Measurements from ENCODE around the gene AKAP12. TPM values are rescaled to one million over a fixed set of nuclear protein-coding genes. Genes with fewer than 3 reads are reported as not detected.

Gene AKAP12
- total and polyA plus RNA-seq, 2 experiments from 2014 or later = 90.1 to 137 TPM

DNA sequence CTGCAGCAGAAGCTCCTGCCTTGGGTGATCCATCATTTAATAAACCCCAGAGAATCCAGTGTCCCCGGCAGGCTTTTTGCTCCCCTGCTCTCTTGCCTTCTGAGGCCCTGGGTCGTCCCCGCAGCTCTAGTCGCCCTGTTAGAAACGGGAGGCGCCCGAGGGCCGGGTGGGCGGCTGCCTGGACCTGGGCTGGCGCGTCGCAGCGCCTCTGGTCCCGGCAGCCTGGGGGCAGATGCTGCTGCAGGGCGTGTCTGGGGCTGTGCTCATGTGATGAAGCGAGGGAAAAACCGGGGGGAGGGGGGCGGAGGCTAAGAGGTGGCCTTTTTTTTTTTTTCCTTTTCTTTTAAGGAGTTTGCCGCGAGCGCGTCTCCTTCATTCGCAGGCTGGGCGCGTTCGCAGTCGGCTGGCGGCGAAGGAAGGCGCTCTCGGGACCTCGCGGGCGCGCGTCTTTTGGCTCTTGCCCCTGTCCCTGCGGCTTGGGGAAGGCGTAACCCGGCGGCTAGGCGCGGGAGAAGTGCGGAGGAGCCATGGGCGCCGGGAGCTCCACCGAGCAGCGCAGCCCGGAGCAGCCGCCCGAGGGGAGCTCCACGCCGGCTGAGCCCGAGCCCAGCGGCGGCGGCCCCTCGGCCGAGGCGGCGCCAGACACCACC, 394 bp downstream of the AKAP12 start:
- DNase-seq (ENCODE audit: low spot score) (peak; percentile 96), ATAC-seq (peak; percentile 89)
- peak overlapping the region; percentile 96 for H3K27ac ChIP-seq (ENCODE audit: low read depth)
- TF ChIP-seq EZH2 (IDR thresholded peaks at IDR 0.05; ENCODE audit: low read depth, unreplicated experiment) = no peak
- TF ChIP-seq EZH2phosphoT487 (IDR thresholded peaks at IDR 0.05; ENCODE audit: unreplicated experiment) = no peak
- TF ChIP-seq, protein P1, sequence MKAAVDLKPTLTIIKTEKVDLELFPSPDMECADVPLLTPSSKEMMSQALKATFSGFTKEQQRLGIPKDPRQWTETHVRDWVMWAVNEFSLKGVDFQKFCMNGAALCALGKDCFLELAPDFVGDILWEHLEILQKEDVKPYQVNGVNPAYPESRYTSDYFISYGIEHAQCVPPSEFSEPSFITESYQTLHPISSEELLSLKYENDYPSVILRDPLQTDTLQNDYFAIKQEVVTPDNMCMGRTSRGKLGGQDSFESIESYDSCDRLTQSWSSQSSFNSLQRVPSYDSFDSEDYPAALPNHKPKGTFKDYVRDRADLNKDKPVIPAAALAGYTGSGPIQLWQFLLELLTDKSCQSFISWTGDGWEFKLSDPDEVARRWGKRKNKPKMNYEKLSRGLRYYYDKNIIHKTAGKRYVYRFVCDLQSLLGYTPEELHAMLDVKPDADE (IDR thresholded peaks at IDR 0.05) = no peak
- TF ChIP-seq POLR2AphosphoS5 (IDR thresholded peaks at IDR 0.05; ENCODE audit: low read depth) = peak; percentile 66
- TF ChIP-seq NANOG (IDR thresholded peaks at IDR 0.05; ENCODE audit: borderline replicate concordance) = no peak
- peak; percentile 37; the same call in 1 of the 2 replicates for TF ChIP-seq CREB1 (CRISPR knock-in tag; IDR thresholded peaks at IDR 0.05; ENCODE audit: low read depth)
- peaks cover 15% of the 10 kb centered on the region for H4K20me1 ChIP-seq (replicated peaks; ENCODE audit: insufficient read depth)
- Mint-ChIP-seq H3K9me3 (no peaks in the 10 kb centered on the region; the same call in 1 of the 3 replicates), H3K27ac (peak overlapping the region; percentile 95), H3K27me3 (ENCODE audit: insufficient read depth, low read depth, poor library complexity) (peaks cover 14% of the 10 kb centered on the region), H3K4me3 (peak overlapping the region; percentile 91), H3K4me1 (peaks cover 35% of the 10 kb centered on the region), H3K36me3 (ENCODE audit: low read depth) (no peaks in the 10 kb centered on the region)
- H3K79me2 ChIP-seq (replicated peaks; ENCODE audit: insufficient read depth) = peaks cover 42% of the 10 kb centered on the region
- no peaks in the 10 kb centered on the region for H3K36me3 ChIP-seq (ENCODE audit: insufficient read depth)
- peaks cover 4% of the 10 kb centered on the region for H3F3A ChIP-seq (replicated peaks; ENCODE audit: low read depth)
- H3K4me1 ChIP-seq (ENCODE audit: insufficient read depth) = peaks cover 29% of the 10 kb centered on the region
- H3K27me3 ChIP-seq (ENCODE audit: insufficient read depth) = peaks cover 6% of the 10 kb centered on the region; the same call in 1 of the 2 replicates
- no peaks in the 10 kb centered on the region for H3K9me2 ChIP-seq (ENCODE audit: insufficient read depth)
- peak overlapping the region; percentile 89 for H3K4me3 ChIP-seq
- H2AFZ ChIP-seq = peak overlapping the region; percentile 24
- peak overlapping the region; percentile 83 for H3K4me2 ChIP-seq

DNA sequence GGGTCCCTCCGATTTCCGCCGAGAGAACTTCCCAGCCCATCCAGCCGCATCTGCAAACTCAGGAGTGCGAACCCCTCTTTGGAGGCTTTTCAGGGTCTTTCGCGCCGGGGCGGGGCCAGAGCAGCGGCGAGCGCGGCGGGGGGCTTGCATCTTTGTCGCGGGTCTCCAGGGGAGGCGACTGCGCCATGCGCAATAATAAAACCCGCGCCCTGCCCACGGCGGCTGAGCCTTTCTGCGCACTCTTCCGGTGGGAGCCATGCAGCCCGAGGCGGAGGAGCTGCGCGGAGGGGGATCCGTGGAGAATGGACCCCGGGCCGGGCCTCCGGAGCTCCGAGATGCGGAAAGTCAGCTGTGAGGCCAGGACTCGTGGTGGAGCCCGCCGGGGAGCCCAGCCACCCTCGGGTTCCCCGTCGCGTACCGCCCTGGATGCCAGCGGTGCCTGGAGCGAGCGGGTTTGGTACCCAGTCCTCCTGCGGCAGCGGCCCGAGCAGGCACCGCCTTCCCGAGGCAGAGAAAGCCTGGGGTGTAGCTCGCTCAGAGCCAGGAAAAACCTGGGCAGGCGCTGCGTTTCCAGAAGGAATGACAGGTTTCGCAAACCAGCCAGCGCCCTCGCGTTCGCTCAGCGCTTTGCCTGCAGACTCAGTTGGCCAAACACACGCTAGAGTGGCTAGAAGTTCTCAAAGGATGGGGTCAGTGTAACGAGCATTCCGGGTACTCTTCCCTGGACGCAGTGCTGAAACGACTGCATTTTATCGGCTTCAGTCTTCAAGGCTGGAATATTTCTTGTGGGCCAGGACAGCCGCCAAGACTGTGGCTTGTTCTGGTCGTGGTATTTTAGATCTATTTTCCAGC, 1.2 kb downstream of the AKAP12 start:
- no peak for TF ChIP-seq JUNB (IDR thresholded peaks at IDR 0.05; ENCODE audit: unreplicated experiment)
- no peak for TF ChIP-seq STAT1 (IDR thresholded peaks at IDR 0.05; ENCODE audit: unreplicated experiment)
- peaks cover 6% of the 10 kb centered on the region; the same call in 1 of the 2 replicates for H3K27me3 ChIP-seq (ENCODE audit: insufficient read depth)
- Mint-ChIP-seq H3K9me3 (no peaks in the 10 kb centered on the region; the same call in 1 of the 3 replicates), H3K27me3 (ENCODE audit: insufficient read depth, low read depth, poor library complexity) (peaks cover 14% of the 10 kb centered on the region), H3K4me3 (peak overlapping the region; percentile 87), H3K36me3 (ENCODE audit: low read depth) (no peaks in the 10 kb centered on the region), H3K27ac (peak overlapping the region; percentile 58), H3K4me1 (peaks cover 35% of the 10 kb centered on the region)
- peaks cover 50% of the 10 kb centered on the region for H3K79me2 ChIP-seq (replicated peaks; ENCODE audit: insufficient read depth)
- peaks cover 15% of the 10 kb centered on the region for H4K20me1 ChIP-seq (replicated peaks; ENCODE audit: insufficient read depth)
- no peak overlapping the region for H2AFZ ChIP-seq
- peak overlapping the region; percentile 96; the same call in 1 of the 2 replicates for H3K27ac ChIP-seq (ENCODE audit: low read depth)
- H3K4me1 ChIP-seq (ENCODE audit: insufficient read depth) = peaks cover 29% of the 10 kb centered on the region
- no peaks in the 10 kb centered on the region for H3K36me3 ChIP-seq (ENCODE audit: insufficient read depth)
- H3F3A ChIP-seq (replicated peaks; ENCODE audit: low read depth) = peaks cover 4% of the 10 kb centered on the region
- ATAC-seq (peak; percentile 34), DNase-seq (ENCODE audit: low spot score) (peak; percentile 71)
- peak overlapping the region; percentile 89 for H3K4me3 ChIP-seq
- peak overlapping the region; percentile 83 for H3K4me2 ChIP-seq
- H3K9me2 ChIP-seq (ENCODE audit: insufficient read depth) = no peaks in the 10 kb centered on the region

All from GM23338 (cell line).